SK-N-SH (cell line): ENCODE data around the gene STK11IP. TPM values are rescaled to one million over a fixed set of nuclear protein-coding genes. Genes with fewer than 3 reads are reported as not detected.

Experiments used
- CTCF ChIA-PET: fragments of 300-600, 350-600 bp; formaldehyde crosslinking; extraction: SDS; loops from one replicate; lab custom pipeline; 2021; lab: Yijun Ruan, JAX
- POLR2A ChIA-PET: fragments of 350-600 bp; sonication (Branson Sonifier 250); formaldehyde crosslinking; extraction: SDS; loops from one replicate; lab custom pipeline; 2020; ENCODE audit warnings: antibody characterized with exemption, inconsistent platforms; lab: Yijun Ruan, JAX
- DNase-seq: peaks from one replicate; pipeline ENCODE4 v3.0.0; 2012
- H2AFZ ChIP-seq: fragments of 200-600 bp; sonication (generic); 2 replicates; pipeline ENCODE4 v1.8.1; 2016; ENCODE audit warnings: antibody characterized with exemption, mild to moderate bottlenecking, low read depth
- H3F3A ChIP-seq: fragments of 200-600 bp; sonication (generic); replicated peaks from 2 replicates; pipeline ENCODE3; 2016; ENCODE audit warnings: antibody characterized with exemption, mild to moderate bottlenecking; ENCODE audit not compliant: insufficient read depth
- H3K27ac ChIP-seq, 2 experiments: fragments of 200-500 bp in 1 of 2; fragments of 200-600 bp in 1 of 2; sonication (Bioruptor generic) in 1 of 2; sonication (generic), shearing (Covaris generic) in 1 of 2; 2 replicates each; pipeline versions ENCODE4 v1.5.1 to v1.6.1; 2014 to 2016; ENCODE audit warnings: low read depth in 2 of 2, inconsistent platforms in 1 of 2, low read length in 1 of 2, mild to moderate bottlenecking in 1 of 2, mixed read lengths in 1 of 2
- H3K27me3 ChIP-seq: fragments of 200-600 bp; sonication (generic), shearing (Covaris generic); 2 replicates; pipeline ENCODE4 v1.6.1; 2016; ENCODE audit warnings: mixed run types; ENCODE audit not compliant: insufficient read depth
- H3K36me3 ChIP-seq, 2 experiments: fragments of 200-500 bp in 1 of 2; fragments of 200-600 bp in 1 of 2; sonication (Bioruptor generic) in 1 of 2; sonication (generic) in 1 of 2; replicated peaks in 1 of 2; 2 replicates each; pipeline versions ENCODE3 to v1.5.1; 2014 to 2016; ENCODE audit warnings: low read length in 1 of 2, mild to moderate bottlenecking in 1 of 2; ENCODE audit not compliant: insufficient read depth in 2 of 2, control insufficient read depth in 1 of 2
- H3K4me1 ChIP-seq, 2 experiments: fragments of 200-500 bp in 1 of 2; fragments of 200-600 bp in 1 of 2; sonication (Bioruptor generic) in 1 of 2; sonication (generic), shearing (Covaris generic) in 1 of 2; 2 replicates each; pipeline versions ENCODE4 v1.5.1 to v1.6.1; 2014 to 2016; ENCODE audit warnings: low read depth in 1 of 2, low read length in 1 of 2, mixed run types in 1 of 2; ENCODE audit not compliant: insufficient read depth in 2 of 2, control insufficient read depth in 1 of 2
- H3K4me2 ChIP-seq: fragments of 200-600 bp; sonication (generic), shearing (Covaris generic); 2 replicates; pipeline ENCODE4 v1.6.1; 2017; ENCODE audit warnings: mixed run types
- H3K4me3 ChIP-seq, 2 experiments: fragments of 200-500 bp in 1 of 2; fragments of 200-600 bp in 1 of 2; sonication (Bioruptor generic) in 1 of 2; sonication (generic), shearing (Covaris generic) in 1 of 2; 2 replicates each; pipeline versions ENCODE4 v1.5.1 to v1.8.1; 2014 to 2016; ENCODE audit warnings: low read depth in 2 of 2, inconsistent platforms in 1 of 2, low read length in 1 of 2, mild to moderate bottlenecking in 1 of 2, mixed read lengths in 1 of 2, moderate library complexity in 1 of 2
- H3K79me2 ChIP-seq: fragments of 200-600 bp; sonication (generic); 2 replicates; pipeline ENCODE4 v1.8.1; 2017; ENCODE audit warnings: mild to moderate bottlenecking; ENCODE audit not compliant: insufficient read depth
- H3K9ac ChIP-seq: fragments of 200-600 bp; sonication (generic); 2 replicates; pipeline ENCODE4 v1.6.1; 2017; ENCODE audit warnings: mixed run types
- H3K9me2 ChIP-seq: fragments of 200-600 bp; sonication (generic); 2 replicates; pipeline ENCODE4 v1.6.1; 2017; ENCODE audit warnings: mixed run types
- H3K9me3 ChIP-seq: fragments of 200-600 bp; sonication (generic); 2 replicates; pipeline ENCODE4 v1.6.1; 2017; ENCODE audit warnings: mixed run types, mild to moderate bottlenecking, moderate library complexity
- H4K20me1 ChIP-seq: fragments of 200-600 bp; sonication (generic); 2 replicates; pipeline ENCODE4 v1.6.1; 2017; ENCODE audit warnings: mild to moderate bottlenecking, mixed run types; ENCODE audit not compliant: insufficient read depth
- EZH2phosphoT487 ChIP-seq: fragments of 200-600 bp; sonication (generic); IDR thresholded peaks from 2 replicates; pipeline ENCODE4 v1.6.1; 2017; ENCODE audit warnings: low read depth, mixed run types, mild to moderate bottlenecking, antibody characterized with exemption, moderate library complexity, borderline replicate concordance
- GATA2 ChIP-seq: sonication (generic); formaldehyde crosslinking; IDR thresholded peaks from 2 replicates; pipeline ENCODE4 v1.5.0; 2020; ENCODE audit warnings: mild to moderate bottlenecking, missing genetic modification reagents
- NFIC ChIP-seq: IDR thresholded peaks from 2 replicates; pipeline ENCODE4 v1.4.0; 2012; ENCODE audit warnings: borderline replicate concordance
- SMC3 ChIP-seq: IDR thresholded peaks from 2 replicates; pipeline ENCODE4 v1.6.1; 2012; ENCODE audit warnings: low read depth, low read length, improper control_type of control experiment
- TAF1 ChIP-seq: IDR thresholded peaks from 2 replicates; pipeline ENCODE4 v1.6.1; 2012; ENCODE audit warnings: low read depth, mild to moderate bottlenecking, low read length, moderate library complexity, borderline replicate concordance
- WGBS: methylation state at CpG from one replicate; pipeline ENCODE4 v1.1.6; 2017; ENCODE audit warnings: low lambda C conversion rate; 5-methylcytosine and 5-hydroxymethylcytosine counted together
- polyA plus RNA-seq, 3 experiments: library from polyadenylated mRNA; depleted of rRNA; stranded (reverse); fragments of >200 nt; gene quantifications; 2 replicates each; pipeline ENCODE4 v1.2.3, GENCODE V29; 2012
- TF ChIP-seq, protein P1 (sequence below): IDR thresholded peaks from 2 replicates; pipeline ENCODE4 v1.4.0; 2012; ENCODE audit warnings: low read depth, borderline replicate concordance

The STK11IP gene
- polyA plus RNA-seq, 1 of the 3 experiments (the other 2 are of a cell fraction), result 22.9 TPM

GRCh38 chr2:219593154-219593553 is 4.5 kb upstream of the STK11IP start:
- ChIA-PET POLR2A (no interaction called here), CTCF (interaction anchor here (0.9 to 2.4 kb wide), 3 partner anchors 18 to 63 kb away, joined by 3 to 14 read pairs (median 3); no protein-coding TSS in a partner anchor)
- Histone ChIP-seq H3K4me2 (no peak overlapping the region), H3F3A (peaks cover 8% of the 10 kb centered on the region), H3K79me2 (0 out of 2 replicates have a peak, but pooled peaks cover under 1% of the 10 kb centered on the region), H3K27me3 (no peaks in the 10 kb centered on the region), H3K9ac (no peak overlapping the region), H3K9me2 (no peaks in the 10 kb centered on the region), H3K4me3 (no peak overlapping the region), H2AFZ (no peak overlapping the region), H3K9me3 (no peaks in the 10 kb centered on the region), H4K20me1 (no peaks in the 10 kb centered on the region), H3K27ac (no peak overlapping the region), H3K36me3 (no peaks in the 10 kb centered on the region), H3K4me1 (peaks cover 0 to 4% of the 10 kb centered on the region in 2 experiments; a peak in 1 of 4 replicates)
- WGBS, result 67% methylated on average over 2 of the region's 2 CpGs
- DNase-seq, result no peak
- TF ChIP-seq SMC3, result no peak
- TF ChIP-seq, protein P1, sequence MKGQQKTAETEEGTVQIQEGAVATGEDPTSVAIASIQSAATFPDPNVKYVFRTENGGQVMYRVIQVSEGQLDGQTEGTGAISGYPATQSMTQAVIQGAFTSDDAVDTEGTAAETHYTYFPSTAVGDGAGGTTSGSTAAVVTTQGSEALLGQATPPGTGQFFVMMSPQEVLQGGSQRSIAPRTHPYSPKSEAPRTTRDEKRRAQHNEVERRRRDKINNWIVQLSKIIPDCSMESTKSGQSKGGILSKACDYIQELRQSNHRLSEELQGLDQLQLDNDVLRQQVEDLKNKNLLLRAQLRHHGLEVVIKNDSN, result no peak

DNA sequence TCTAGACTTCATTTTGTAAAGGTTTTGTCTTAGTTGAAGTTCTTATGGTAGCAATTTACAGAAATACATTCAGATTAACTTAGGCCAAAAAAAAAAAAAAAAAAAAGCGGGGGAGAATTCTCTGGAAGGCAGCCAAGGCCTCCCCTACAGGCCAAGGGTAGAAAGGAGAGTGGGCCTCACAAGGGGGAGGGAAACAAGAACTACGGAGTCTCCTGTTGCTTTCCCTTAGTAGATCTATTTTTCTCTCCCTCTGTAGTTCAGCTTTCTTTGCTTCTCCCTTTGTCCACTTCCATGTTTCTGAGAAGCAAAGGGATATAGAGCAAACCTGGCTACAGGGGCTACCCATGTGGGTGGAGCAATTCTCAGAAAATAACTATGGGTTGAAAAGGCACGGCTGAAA is 2.4 kb upstream of the STK11IP start:
- ChIA-PET POLR2A (interaction anchor here (2.3 to 3.9 kb wide), 2 partner anchors 24 to 35 kb away, joined by 9 to 56 read pairs; partner anchors contain the start of genes INHA and OBSL1), CTCF (interaction anchor here (0.7 to 4.9 kb wide), 10 partner anchors 35 to 74 kb away, joined by 3 to 37 read pairs (median 3); partner anchors contain the start of genes CHPF and TMEM198)
- H3K36me3 ChIP-seq, result no peaks in the 10 kb centered on the region
- H3K9me3 ChIP-seq, result no peaks in the 10 kb centered on the region
- TF ChIP-seq NFIC, result 0 out of 2 replicates have a peak, but pooled peaks have one; percentile 7
- no peak for TF ChIP-seq GATA2 (CRISPR knock-in tag)
- no peaks in the 10 kb centered on the region for H4K20me1 ChIP-seq
- H3K4me3 ChIP-seq, result no peak overlapping the region
- no peak overlapping the region; a peak in 1 of 4 replicates for H3K27ac ChIP-seq
- no peak overlapping the region for H2AFZ ChIP-seq
- no peak overlapping the region for H3K9ac ChIP-seq
- H3K4me2 ChIP-seq, result no peak overlapping the region
- H3K4me1 ChIP-seq, result peaks cover 0 to 4% of the 10 kb centered on the region in 2 experiments; a peak in 2 of 4 replicates
- 74% methylated on average over 3 of the region's 3 CpGs for WGBS
- H3K79me2 ChIP-seq, result peaks cover 16% of the 10 kb centered on the region; the same call in 1 of the 2 replicates
- peaks cover 8% of the 10 kb centered on the region for H3F3A ChIP-seq
- no peaks in the 10 kb centered on the region for H3K9me2 ChIP-seq
- DNase-seq, result no peak
- no peaks in the 10 kb centered on the region for H3K27me3 ChIP-seq

GRCh38 chr2:219596954-219597551 is 604 bp upstream of the STK11IP start:
- Histone ChIP-seq H3K9me2 (no peaks in the 10 kb centered on the region), H3K36me3 (peaks cover 2 to 6% of the 10 kb centered on the region in 2 experiments), H3K4me2 (peak overlapping the region; percentile 95), H3K79me2 (peaks cover 16% of the 10 kb centered on the region; the same call in 1 of the 2 replicates), H3K9me3 (no peaks in the 10 kb centered on the region), H3F3A (peaks cover 8% of the 10 kb centered on the region), H3K27me3 (no peaks in the 10 kb centered on the region), H3K27ac (peak overlapping the region; percentile 80 to 95), H3K9ac (peak overlapping the region; percentile 75), H2AFZ (peak overlapping the region; percentile 75), H3K4me1 (peaks cover 0 to 4% of the 10 kb centered on the region in 2 experiments; a peak in 2 of 4 replicates), H3K4me3 (peak overlapping the region; percentile 71 to 73), H4K20me1 (no peaks in the 10 kb centered on the region)
- TF ChIP-seq EZH2phosphoT487 (no peak), TAF1 (0 out of 2 replicates have a peak, but pooled peaks have one; percentile 7)
- WGBS, result 8% methylated on average over 19 of the region's 19 CpGs
- POLR2A ChIA-PET, result interaction anchor here (0.7 to 3.9 kb wide), 10 partner anchors 20 to 89 kb away, joined by 3 to 56 read pairs (median 9); partner anchors contain the start of genes CHPF, INHA, OBSL1 and SLC4A3
- DNase-seq, result peak; percentile 51
- CTCF ChIA-PET, result interaction anchor here (0.6 to 4.9 kb wide), 16 partner anchors 19 to 209 kb away, joined by 3 to 37 read pairs (median 5); partner anchors contain the start of genes CHPF, DNPEP, INHA and OBSL1
